ENCODE measurements around the gene RSPH4A.
"Not testable (repeated sequence)": the region's sequence is repeated elsewhere in the genome, so short reads cannot be mapped to it uniquely, and the experiment has no call there.

- not testable (repeated sequence) for TF ChIP-seq CTCF (IDR thresholded peaks at IDR 0.05; ENCODE audit: low read length); EZH2 (IDR thresholded peaks at IDR 0.05; ENCODE audit: borderline replicate concordance, low read length)
Observed at GRCh38 chr6:116604868-116605267, 11.4 kb upstream of the RSPH4A start.

Measured in OCI-LY1 (cell line).